CD4-positive, alpha-beta T cell treated with Interleukin-12 subunit alpha and Interleukin-12 subunit beta, for 1 hour (primary cell): Measurements from ENCODE around the gene NLRP3.
"Not testable (repeated sequence)": the region's sequence is repeated elsewhere in the genome, so short reads cannot be mapped to it uniquely, and the experiment has no call there.

Source experiments
- DNase-seq: peaks from one replicate; pipeline ENCODE4 v3.0.0-alpha.2; 2020

The NLRP3 gene

DNA sequence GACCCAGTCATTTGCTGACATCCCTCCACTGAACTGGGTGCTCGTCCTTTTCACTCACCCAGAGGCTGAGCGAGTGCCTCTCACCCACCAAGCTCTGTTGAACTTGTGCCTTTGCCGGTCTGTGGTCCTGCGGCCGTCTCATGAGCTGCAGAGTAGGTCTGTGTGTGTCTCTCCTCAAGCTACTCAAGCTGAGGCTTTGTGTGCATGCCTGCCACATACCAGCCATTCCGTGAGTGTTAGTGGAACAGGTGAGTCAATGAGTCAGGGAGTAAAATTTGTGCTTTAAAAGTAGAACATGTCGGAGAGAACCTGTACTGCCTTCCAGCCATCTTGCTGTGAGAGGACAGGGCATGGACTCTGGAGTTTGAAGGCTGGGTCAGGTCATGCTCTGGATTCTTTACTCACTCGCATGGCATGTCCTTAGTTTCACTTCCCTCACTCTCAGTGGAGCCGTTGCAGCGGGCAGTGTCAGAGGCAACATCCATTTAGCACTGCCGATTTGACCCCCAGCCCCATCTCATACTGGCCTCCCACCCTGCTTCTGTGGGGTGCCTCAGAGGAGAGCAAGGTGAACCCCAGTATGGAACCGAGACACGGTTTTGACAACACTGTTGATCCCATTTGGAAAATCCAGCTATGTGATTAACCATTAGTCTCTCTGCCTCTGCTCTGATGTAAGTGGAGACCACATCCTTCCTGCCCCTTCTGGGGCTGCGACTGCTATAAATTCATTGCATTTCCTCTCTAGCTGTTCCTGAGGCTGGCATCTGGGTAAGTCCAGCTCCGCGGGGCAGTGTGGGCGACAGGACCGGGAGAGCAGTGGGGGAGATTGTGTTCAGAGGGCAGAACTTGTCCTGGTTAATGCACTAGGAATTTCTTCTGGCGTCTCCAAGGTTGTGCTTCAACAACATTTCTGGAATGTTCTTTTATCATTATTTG is at the start of gene NLRP3:
NLRP3 (plus strand) TSS at position 751 of the 939 bp plus-strand sequence. CDS start 2,628 bp downstream, outside the sequence.
- DNase-seq: peak; percentile 66

- DNase-seq: not testable (repeated sequence)
Observed at GRCh38 chr1:247366345-247366744, 49.6 kb upstream of the NLRP3 start.

DNA sequence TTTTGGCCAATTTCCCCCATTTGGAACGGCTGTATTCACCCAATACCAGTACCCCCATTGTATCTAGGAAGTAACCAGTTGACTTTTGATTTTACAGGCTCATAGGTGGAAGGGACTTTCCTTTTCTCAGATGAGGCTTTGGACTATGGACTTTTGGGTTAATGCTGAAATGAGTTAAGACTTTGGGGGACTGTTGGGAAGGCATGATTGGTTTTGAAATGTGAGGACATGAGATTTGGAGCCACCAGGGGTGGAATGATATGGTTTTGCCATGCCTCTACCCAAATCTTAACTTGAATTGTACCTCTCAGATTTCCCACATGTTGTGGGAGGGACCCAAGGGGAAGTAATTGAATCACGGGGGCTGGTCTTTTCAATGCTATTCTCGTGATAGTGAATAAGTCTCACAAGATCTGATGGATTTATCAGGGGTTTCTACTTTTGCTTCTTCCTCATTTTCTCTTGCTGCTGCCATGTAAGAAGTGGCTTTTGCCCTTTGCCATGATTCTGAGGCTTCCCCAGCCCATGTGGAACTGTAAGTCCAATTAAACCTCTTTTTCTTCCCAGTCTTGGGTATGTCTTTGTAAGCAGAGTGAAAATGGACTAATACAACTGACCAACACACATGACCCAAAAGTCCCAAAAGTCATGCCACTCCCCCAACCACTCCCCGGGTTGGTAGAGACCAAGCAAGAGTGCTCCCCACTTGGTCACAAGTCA is 48.9 kb upstream of the NLRP3 start:
- no peak for DNase-seq

DNA sequence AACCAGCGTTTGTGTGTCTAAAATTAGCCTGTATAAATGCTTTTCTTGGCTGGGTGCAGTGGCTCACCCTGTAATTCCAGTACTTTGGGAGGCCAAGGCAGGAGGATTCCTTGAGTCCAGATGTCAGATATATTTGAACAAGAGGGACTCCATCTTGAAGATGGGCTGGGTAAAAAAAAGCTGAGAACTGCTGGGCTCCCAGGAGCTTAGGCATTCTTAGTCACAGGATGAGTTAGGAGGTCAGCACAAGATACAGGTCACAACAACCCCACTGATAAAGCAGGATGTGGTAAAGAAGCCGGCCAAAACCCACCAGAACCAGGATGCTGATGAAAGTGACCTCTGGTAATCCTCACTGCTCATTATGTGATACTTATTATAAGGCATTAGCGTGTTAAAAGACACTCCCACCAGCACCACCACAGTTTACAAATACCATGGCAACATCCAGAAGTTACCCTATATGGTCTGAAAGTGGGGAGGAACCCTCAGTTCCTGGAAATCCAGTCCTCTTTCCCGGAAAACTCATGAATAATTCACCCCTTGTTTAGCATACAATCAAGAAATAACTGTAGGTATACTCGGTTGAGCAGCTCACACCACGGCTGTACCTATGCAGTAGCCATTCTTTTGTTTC is 48.1 kb upstream of the NLRP3 start:
- DNase-seq: no peak

DNA sequence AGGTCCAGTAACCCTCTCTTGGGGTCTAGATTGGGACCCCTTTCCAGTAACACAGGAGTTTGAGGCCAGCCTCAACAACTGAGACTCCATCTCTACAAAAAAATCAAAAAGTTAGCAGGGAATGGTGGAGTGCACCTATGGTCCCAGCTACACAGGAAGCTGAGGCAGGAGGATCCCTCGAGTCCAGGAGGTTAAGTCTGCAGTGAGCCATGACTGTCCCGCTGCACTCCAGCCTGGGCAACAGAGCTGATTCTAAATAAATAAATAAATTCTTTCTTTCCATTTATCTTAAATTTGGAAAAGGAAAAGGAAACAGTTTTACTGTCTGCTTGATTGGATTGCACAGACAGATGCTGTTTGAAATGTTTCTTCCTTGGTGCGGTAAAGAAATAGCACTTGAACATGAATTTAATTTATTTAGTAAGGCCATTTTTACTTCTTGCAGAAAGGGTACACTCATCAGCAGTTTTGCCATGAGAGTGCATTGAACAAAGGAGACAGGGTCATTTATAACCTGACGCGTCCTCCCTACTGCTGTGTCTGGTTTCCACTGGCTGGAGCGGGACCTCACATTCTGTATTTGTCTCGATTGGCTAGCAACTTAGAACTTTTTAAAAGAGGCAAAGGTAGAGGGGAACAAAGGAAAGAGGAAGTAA is 47.4 kb upstream of the NLRP3 start:
- no peak for DNase-seq

DNA sequence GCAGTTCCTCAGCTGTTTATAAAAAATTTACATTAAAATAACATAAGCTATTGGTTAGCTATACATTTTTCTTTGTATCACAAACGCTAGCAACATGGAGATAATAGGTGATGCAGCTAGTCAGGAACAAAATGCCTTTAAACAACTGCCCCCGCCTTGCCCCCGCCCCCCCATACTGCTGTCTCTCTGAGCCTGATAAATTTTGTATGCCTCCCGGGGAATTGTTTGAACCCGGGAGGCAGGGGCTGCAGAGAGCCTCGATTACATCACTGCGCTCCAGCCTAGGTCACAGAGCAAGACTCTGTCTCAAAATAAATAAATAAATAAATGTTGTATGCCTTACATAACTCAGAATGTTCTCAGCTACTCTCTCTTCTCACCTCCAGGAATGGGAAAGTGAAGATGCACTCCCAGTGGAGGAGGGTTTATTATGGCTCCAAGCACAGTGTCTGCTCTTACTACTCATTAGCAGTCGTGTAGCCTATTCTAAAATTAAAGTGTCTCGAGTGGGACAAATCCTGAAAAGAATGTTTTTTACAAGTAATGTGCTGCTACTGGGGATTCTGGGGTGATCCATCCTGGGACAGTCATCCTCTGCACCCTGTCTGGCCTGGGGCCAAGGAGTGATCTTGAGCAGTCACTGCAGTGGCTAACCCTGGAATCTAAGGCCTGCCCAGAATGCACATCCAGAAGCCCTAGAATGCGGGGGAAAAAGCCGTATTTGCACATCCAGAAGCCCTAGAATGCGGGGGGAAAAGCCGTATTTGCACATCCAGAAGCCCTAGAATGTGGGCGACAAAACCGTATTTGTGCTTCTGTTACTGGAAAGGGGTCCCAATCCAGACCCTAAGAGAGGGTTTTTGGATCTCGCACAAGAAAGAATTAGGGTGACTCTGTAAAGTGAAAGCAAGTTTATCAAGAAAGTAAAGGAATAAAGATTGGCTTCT is 44.9 kb upstream of the NLRP3 start:
- DNase-seq: no peak

GRCh38 chr1:247371801-247372259 is 44.1 kb upstream of the NLRP3 start:
- no peak for DNase-seq

DNA sequence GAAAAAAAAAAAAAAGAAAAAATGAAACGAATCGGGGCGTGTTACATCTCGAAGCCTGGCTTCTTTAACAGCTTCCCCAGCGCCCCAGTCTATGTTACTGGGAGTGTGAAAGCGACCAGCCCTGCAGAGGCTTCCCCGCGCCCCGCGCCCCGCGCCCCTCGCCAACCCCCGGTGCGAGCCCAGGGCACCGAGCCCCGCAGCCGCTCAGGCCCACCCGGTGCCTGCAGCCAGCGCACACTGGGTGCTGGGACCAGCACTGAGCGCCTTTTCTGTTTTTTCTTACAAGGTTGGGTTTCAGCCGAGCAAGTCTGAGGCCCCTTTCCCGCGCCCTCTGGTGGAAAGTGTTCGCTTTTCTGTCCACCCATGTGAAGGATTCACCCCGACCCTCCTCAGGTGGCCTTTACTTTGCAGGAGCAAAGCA is 42.2 kb upstream of the NLRP3 start:
- DNase-seq: peak; percentile 61

DNA sequence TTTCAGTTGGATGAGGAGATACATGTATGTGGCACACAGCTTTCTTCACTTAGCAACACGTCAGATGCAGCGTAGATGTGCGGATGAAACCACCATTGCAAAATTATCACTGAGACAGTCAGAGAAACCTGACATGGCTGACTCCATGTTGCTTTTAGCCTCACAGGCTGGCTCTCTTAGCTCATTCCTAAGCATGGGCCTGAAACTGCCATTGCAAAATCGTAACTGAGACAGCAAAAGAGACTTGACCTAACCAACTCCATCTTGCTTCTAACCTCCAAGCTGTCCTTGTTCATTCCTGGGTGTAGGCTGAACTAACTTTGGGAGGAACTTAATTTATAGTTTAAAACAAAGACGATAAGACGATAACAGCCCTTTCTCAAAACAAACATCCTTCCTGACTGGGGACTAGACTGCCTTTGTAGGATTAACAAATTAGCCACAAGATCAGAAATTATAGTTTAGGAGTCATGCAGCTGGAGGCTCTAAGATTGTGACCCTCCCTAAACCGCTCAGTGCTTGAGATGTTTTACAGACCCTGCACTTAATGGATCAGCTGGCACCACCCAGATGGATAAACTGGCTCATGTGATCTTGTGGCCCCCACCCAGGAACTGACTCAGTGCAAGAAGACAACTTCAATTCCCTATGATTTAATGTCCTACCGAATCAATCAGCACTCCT is 41.2 kb upstream of the NLRP3 start:
- DNase-seq: not testable (repeated sequence)

DNA sequence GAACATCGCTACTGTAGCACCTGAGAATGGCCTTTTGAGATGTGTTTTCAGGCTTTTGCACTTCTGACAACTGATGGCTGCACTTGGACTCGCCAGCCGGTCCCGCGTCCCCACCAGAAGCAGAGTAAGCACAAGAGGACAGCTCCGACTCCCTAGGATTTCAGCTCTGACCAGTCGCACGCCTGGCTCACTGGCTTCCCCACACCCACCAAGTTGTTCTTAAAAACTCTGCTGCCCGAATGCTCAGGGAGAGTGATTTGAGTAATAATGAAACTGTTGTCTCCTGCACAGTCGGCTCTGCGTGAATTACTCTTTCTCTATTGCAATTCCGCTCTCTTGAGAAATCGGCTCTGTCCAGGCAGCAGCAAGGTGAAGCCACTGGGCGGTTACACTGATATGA is 40.2 kb upstream of the NLRP3 start:
- DNase-seq: no peak

GRCh38 chr1:247376659-247377058 is 39.3 kb upstream of the NLRP3 start:
- DNase-seq: no peak

DNA sequence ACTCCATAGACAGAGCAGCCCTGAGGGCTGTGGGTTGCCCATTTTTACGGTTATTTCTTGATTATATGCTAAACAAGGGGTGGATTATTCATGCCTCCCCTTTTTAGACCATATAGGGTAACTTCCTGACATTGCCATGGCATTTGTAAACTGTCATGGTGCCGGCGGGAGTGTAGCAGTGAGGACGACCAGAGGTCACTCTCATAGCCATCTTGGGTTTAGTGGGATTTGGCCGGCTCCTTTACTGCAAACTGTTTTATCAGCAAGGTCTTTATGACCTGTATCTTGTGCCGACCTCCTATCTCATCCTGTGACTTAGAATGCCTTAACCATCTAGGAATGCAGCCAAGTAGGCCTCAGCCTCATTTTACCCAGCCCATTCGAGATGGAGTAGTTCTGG is 38.3 kb upstream of the NLRP3 start:
- not testable (repeated sequence) for DNase-seq

GRCh38 chr1:247378334-247379073 is 37.5 kb upstream of the NLRP3 start:
- no peak for DNase-seq

GRCh38 chr1:247385283-247385682 is 30.7 kb upstream of the NLRP3 start:
- no peak for DNase-seq

- no peak for DNase-seq
Observed at GRCh38 chr1:247386217-247386616, 29.8 kb upstream of the NLRP3 start.

GRCh38 chr1:247386687-247387086 is 29.3 kb upstream of the NLRP3 start:
- no peak for DNase-seq

- DNase-seq: no peak
Observed at GRCh38 chr1:247387096-247387495, 28.9 kb upstream of the NLRP3 start.

- DNase-seq: no peak
Observed at GRCh38 chr1:247387565-247387964, 28.4 kb upstream of the NLRP3 start.

DNA sequence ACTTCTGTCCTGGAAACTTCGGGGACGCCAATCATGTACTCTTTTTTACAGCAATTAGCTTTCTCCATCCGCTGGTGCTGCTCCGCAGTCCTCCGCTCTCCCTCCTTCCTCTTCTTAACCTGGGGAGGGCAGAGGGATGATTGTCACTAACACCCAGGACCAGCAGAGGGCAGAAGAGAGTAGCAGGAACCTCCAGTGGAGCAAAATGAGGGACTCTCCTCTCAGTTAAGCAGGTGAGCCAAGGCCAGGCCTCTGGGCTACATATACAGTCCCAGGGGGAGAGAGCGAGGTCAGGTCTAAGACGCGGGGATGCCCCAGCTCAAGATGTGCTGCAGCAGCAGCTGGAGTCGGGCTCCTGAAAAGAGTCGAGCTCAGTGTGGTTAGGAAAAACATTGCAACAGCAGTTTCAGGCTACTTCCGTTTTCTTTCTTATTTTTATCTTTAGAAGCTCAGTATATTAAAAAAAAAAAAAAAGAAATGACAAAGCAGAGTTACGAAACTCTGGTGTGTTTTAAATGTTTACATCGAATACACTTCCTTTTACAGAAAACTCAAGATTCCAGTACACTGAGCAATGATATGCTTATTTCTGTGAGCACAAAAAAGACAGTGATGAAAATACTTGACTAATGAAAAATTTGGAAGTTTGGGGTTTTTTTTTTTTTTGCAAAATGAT is 25.7 kb upstream of the NLRP3 start:
- DNase-seq: peak; percentile 89

DNA sequence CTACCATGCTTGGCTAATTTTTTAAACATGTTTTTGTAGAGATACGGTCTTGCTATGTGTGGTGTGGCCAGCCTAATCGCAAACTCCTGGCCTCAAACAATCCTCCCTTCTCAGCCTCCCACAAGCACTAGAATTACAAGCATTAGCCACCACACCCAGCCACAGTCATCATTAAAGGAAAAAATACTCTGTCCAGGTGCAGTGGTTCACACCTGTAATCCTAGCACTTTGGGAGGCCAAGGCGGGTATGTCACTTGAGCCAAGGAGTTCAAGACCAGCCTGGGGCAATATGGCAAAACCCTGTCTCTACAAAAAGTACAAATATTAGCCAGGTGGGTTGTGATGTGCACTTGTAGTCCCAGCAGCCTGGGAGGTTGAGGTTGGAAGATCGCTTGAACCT is 25.0 kb upstream of the NLRP3 start:
- DNase-seq: no peak
